ENCODE measurements around the gene EGLN2.
"Not testable (repeated sequence)": the region's sequence is repeated elsewhere in the genome, so short reads cannot be mapped to it uniquely, and the experiment has no call there.

GRCh38 chr19:40850277-40850676 is 51.3 kb downstream of the EGLN2 start, which contains the start of gene CYP2A6:
- TF ChIP-seq NFYB (IDR thresholded peaks at IDR 0.05; ENCODE audit: insufficient read depth, low read depth, low read length); EP300 (IDR thresholded peaks at IDR 0.05; ENCODE audit: borderline replicate concordance in 1 of 2, control insufficient read depth in 1 of 2, low read depth in 2 of 2, low read length in 2 of 2); CTCF (IDR thresholded peaks at IDR 0.05 in 2 of 3, conservative IDR thresholded peaks at IDR 0.05 in 1 of 3; ENCODE audit: control insufficient read depth in 2 of 3, extremely low read depth in 1 of 3, insufficient read depth in 1 of 3, low read depth in 3 of 3, low read length in 3 of 3); POLR2A (IDR thresholded peaks at IDR 0.05; ENCODE audit: low read depth, low read length); ESRRA (IDR thresholded peaks at IDR 0.05; ENCODE audit: low read length); KLF5 (IDR thresholded peaks at IDR 0.05; ENCODE audit: partially characterized antibody); BHLHE40 (IDR thresholded peaks at IDR 0.05; ENCODE audit: borderline replicate concordance in 1 of 2, low read depth in 2 of 2, low read length in 1 of 2); HDAC2 (IDR thresholded peaks at IDR 0.05); NFIC (IDR thresholded peaks at IDR 0.05; ENCODE audit: low read depth, low read length): not testable (repeated sequence)
